HG03139 (cell line): ENCODE measurements around the gene TAF15.

Experiments used
- ATAC-seq: cut with Tn5 transposase; IDR thresholded peaks from one replicate; pipeline ENCODE4 v1.9.1; 2021; ENCODE audit not compliant: unreplicated experiment

Gene TAF15

GRCh38 chr17:35817196-35817595 is 7.9 kb downstream of the TAF15 start:
- ATAC-seq, result no peak

- no peak for ATAC-seq
These were observed 10.2 kb downstream of the TAF15 start for GRCh38 chr17:35819455-35819854.

- ATAC-seq, result no peak
These were observed 12.0 kb downstream of the TAF15 start for GRCh38 chr17:35821308-35821707.

GRCh38 chr17:35825206-35825605 is 15.9 kb downstream of the TAF15 start:
- ATAC-seq, result no peak

- no peak for ATAC-seq
These were observed 31.8 kb downstream of the TAF15 start for GRCh38 chr17:35841101-35841500.

DNA sequence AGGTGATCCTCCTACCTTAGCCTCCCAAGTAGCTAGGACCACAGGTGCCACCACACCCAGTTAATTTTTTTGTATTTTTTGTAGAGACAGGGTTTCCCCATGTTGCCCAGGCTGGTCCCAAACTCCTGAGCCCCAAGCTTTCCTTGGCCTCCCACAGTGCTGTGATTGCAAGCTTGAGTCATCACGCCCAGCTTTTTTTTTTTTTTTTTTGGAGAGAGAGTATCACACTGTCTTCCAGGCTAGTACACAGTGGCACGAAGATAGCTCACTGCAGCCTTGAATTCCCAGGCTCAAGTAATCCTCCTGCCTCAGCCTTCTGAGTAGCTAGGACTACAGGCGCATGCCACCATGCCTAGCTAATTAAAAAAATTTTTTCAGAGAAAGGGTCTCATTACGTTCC is 32.2 kb downstream of the TAF15 start:
- no peak for ATAC-seq

GRCh38 chr17:35842239-35842638 is 33.0 kb downstream of the TAF15 start:
- no peak for ATAC-seq

DNA sequence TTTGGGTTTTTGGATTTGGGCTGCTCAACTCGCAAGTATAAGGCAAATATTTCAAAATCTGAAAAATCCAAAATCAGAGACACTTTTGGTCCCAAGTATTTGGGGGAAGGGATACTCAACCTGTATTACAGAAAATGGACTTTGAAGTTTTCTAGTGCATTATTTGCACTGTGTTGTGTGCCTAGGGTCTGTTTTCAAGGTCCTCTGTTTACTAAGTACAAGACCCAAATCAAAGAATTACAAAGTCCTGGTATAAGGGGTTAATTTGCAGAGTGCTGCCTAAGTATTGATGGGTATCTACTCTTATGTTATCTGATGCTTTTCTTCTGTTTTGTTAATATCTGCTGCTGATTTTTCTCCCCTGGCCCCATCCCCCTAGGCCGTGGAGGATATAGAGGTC is 34.4 kb downstream of the TAF15 start:
- ATAC-seq, result no peak

GRCh38 chr17:35844547-35844946 is 35.3 kb downstream of the TAF15 start:
- no peak for ATAC-seq

- no peak for ATAC-seq
These were observed 36.9 kb downstream of the TAF15 start for GRCh38 chr17:35846055-35846809.

GRCh38 chr17:35847006-35847405 is 37.7 kb downstream of the TAF15 start:
- no peak for ATAC-seq

DNA sequence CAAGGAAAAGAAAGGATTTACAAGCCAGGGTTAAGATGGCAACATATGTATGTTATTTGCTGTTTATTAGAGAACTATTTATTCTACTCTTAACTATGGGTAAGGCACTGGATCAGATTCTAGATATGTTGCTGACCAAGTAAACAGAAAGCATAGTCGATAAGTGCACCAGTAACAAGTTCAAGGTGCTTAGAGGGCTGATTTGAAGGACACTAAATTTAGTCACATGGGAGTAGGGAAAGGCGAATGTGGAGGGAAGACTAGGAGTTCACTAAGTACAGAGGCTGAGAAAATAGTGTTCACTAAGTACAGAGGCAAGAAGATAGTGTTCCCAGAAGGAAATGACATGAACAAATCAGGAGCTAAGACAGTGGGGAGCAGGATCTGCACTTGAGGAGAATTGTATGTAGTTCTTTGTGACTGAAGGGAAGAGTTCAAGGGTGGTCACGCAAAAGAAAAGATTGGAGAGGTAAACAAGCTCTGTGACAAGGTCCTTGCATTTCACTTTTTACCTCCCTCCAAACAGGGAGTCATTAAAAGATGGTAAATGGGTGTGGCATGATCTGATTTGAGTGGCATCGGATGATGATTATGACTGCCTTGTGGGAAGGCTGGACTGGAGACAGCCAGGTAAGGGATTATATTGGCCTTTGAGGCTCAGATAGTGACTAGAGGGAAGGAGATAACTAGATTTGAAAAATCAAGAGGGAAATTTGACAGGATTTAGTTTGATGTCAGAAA is 38.5 kb downstream of the TAF15 start:
- ATAC-seq, result no peak

- ATAC-seq, result no peak
These were observed 40.4 kb downstream of the TAF15 start for GRCh38 chr17:35849469-35850348.

DNA sequence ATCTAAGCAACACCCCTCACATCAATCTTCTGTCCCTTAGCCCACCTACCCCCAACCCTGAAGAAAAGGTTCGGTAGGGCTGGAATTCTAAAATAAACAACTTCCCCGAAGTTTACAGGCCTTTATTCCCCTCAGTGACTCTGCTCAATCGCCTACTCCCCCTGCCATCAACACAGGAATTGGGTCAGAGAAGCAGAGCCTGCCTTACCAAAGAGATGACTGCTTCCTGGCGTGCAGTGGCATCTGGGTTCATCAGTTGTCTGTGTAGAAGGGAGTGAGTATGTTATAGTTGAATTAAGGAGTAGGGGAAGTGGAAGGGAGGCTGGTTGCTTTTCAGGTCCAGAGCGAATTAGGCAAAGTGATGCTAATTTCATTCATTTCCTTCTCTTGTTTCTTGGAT is 46.7 kb downstream of the TAF15 start:
- ATAC-seq, result no peak

- no peak for ATAC-seq
These were observed 47.3 kb downstream of the TAF15 start for GRCh38 chr17:35856603-35857002.

DNA sequence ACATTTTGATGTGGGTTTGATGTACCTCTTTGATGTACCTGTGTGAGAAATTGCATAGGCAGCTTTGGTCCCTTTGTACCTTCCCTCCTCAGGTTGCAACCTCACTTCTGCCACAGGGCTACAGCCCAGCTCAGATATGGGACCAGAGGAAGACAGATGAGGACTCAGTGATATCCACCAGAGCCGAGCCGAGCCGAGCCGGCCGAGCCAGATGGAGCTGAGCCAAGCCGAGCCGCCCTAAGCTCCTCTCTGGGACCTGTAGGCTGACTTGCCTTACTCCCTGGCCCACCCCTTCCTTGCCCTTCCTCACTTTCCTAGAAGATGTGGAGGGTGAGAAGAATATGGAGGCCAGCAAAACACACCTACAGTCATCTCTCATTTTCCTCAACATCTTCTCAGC is 55.6 kb downstream of the TAF15 start:
- no peak for ATAC-seq

- ATAC-seq, result no peak
These were observed 56.4 kb downstream of the TAF15 start for GRCh38 chr17:35865412-35866340.

DNA sequence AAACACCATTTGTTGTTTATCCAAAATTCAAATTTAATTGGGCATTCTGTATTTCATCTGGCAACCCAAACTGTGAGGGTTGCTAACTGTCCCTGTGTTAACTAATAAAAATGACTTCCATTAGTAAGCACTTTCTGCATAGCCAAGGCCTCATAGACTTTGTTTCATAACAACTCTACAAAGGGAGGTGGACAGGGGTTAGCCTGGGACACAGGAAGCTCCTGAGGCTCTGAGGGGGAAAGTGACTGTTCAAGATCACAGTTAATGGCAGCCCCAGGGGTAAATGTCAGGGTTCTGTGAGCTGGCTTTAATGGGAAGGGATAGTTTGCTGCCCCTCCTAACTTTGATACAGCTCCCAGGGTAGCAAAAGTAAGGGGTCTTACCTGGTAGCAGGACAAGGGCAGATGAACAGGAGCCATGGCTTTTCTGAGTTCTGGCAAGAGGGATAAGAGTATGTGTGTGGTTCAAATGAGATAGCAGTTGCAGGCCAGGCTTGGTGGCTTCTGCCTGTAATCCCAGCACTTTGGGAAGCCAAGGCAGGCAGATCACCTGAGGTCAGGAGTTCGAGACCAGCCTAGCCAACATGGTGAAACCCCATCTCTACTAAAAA is 57.2 kb downstream of the TAF15 start:
- ATAC-seq, result no peak

DNA sequence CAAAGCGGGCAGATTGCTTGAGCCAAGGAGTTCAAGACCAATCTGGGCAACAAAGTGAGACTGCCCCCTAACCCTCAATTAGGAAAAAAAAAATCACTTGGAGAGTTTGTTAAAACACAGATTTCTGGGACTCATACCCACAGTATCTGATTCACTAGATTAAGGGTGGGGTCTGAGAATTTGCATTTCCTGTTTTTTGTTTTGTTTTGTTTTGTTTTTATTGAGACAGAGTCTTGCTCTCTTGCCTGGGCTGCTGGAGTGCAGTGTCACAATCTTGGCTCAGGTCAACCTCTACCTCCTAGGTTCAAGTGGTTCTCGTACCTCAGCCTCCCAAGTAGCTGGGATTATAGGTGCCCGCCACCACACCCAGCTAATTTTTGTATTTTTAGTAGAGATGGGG is 58.3 kb downstream of the TAF15 start:
- no peak for ATAC-seq

DNA sequence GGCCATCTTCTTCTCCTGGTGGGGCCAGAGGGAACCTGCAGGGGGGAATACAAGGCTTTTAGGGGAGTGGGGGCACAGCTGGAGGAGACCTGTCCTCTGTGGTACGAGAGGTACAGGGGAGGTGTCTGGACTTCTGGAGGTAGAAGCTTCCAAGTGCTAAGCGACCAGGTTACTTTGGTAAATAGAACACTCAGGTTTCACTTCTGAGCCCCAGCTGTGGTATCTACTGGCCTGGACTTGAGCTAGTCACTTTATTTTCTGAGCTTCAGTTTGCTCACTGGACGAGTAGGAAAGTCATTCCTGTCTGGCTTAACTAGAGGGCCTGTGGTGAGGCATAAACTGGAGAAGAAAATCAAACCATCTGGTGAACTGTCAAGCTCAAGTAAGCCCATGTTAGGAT is 59.5 kb downstream of the TAF15 start, which contains the start of gene HEATR9:
HEATR9 (minus strand) TSS at position 155 of the 400 bp plus-strand sequence; CDS start at position 6, 149 bp downstream.
- no peak for ATAC-seq
